GM10266 (cell line): ENCODE data around the gene MRPL3.

Source experiments
- DNase-seq: peaks from one replicate; pipeline ENCODE4 v3.0.0; 2012; ENCODE audit errors: extremely low spot score
- TF ChIP-seq, protein P1 (sequence below): IDR thresholded peaks from 2 replicates; pipeline ENCODE4 v1.5.1; 2012; ENCODE audit warnings: mild to moderate bottlenecking, low read depth; ENCODE audit not compliant: control insufficient read depth, insufficient read depth; ENCODE audit errors: missing control alignments

MRPL3 gene

DNA sequence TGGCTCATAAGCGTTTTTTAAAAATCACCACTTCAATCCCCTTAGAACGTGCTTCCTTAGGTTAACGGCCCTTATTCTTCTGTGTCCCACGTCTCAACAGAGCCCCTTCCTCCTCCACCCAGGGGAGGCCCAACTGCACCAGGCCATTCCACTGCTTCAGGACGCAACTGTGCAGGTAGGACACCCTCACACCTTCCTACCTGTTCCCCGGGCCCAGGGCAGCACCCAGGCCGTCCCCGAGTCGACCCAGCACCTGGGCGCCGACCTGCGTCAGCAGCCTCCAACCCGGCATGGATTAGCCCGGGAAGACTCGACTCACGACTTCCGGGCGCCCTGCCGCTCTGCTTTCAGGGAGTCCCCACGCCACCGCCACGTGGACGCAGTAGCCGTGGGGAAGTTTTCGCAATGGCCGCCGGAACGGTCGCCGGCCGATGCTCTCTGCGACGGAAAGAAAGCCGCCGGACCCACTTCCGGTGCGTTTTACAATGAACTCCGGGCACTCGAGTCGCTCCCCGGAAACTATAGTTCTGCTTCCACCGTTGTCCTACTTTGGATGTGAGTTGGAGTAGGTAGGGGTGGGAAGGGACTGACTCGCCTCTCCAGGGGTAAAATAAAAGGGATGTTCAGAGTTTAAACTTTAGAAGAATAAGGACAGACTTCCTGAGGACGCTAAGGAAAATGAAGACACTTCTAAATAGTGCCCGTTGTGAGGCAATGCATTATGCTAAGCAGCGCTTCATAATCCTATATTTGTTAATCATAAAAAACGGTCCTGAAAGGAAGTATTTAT is at the start of gene MRPL3:
Gene MRPL3, minus strand, starts transcription at position 442 of the 790 bp plus-strand sequence. Its CDS starts 150 bp downstream, at position 292.
- TF ChIP-seq, protein P1, sequence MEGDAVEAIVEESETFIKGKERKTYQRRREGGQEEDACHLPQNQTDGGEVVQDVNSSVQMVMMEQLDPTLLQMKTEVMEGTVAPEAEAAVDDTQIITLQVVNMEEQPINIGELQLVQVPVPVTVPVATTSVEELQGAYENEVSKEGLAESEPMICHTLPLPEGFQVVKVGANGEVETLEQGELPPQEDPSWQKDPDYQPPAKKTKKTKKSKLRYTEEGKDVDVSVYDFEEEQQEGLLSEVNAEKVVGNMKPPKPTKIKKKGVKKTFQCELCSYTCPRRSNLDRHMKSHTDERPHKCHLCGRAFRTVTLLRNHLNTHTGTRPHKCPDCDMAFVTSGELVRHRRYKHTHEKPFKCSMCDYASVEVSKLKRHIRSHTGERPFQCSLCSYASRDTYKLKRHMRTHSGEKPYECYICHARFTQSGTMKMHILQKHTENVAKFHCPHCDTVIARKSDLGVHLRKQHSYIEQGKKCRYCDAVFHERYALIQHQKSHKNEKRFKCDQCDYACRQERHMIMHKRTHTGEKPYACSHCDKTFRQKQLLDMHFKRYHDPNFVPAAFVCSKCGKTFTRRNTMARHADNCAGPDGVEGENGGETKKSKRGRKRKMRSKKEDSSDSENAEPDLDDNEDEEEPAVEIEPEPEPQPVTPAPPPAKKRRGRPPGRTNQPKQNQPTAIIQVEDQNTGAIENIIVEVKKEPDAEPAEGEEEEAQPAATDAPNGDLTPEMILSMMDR: no peak
- DNase-seq: peak; percentile 75

DNA sequence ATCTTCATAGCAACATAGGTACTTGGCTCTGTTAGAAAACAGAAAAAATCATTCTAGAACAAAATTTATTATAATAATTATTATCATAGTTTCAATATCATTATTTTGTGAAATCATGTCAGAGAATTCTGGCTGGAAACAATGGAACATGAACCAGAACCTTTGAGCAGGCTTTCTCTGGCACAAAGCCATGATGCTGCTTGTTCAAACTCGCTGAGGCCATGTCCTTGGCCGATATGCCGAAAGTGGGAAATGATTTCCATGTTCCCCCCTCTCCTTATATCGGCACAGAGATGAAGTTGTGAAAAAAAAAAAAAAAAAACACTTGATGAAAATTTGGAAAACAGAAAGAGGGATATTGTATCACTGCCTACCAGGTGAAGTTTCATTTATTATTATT is 49.0 kb upstream of the MRPL3 start:
- TF ChIP-seq, protein P1: no peak
- DNase-seq: no peak

DNA sequence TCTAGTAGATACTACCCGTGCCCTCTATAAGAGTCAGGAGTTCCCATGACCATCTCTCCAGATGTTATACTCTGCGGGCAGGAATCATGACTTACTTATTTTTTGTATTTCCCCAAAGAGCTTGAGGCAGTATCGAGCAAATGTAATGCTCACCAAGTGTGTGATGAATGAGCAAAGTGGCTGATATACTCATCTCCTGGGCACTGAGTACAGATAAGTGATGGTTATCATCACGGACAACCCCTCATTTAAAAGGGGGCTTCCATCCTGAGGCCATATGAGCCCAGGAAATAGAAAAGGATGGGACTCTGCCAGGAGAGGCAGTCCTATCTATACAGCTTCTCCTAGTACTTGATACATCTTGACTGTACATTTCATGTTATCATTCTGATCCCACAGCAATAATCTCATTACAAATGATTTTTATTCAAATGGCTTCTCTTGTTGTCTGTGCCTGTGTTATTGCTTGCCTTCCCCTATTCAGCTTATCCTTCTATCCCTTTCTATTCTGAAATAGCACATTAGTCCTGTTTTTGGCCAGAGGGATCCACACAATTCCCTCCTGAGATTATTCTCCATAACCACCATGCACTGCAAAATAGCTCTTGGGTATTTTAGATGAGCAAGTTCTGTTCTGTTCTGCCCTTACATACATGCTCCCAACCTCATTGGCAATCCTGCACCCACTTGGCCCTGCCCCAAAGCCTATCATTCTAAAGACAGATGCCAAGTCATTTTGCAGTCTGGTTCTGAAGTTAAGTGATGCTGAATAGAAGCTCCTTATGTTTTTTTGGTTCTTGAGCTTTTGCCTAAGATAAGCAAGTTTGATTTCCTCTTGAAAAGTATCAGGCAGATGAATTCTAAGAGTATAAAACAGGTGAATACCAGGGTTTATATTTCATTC is 48.0 kb upstream of the MRPL3 start:
- TF ChIP-seq, protein P1: no peak
- DNase-seq: no peak

DNA sequence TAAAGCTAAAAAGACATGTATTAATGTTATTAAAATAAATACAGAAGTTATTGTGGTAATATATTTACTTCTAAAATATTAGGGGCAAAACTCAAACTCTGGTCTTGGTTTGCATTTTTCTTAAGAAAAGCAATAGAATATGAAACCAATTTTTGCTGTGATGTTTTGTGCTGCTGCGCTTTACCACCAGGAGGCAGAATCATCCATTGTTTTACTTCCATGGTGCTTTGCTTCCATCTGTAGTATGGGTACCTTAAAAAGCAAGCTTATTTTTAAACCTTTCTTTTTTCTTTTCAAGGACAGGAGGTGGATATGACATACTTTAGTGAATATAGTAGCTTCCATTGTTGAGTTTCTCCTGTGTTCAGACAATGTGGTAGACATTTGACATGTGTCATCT is 46.6 kb upstream of the MRPL3 start:
- peak; percentile 25 for DNase-seq
- TF ChIP-seq, protein P1: peak; percentile 60

DNA sequence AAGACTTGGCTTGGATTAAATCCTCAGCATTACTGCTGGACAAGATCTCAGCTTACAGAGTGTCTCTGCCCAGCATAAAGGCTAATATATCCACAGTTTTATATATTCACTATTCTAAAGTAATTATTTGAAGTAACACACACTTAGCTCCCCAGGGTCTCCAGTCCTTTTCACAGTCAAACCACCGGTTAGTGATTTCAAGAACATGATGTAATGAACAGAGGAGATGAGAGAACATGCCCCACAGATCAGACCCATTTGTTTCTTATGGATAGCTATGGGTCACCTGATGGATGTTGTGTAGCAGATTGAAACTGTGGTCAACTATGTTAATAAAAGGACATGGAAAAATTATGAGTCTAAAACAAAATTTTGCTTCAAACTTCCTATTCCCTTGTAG is 44.8 kb upstream of the MRPL3 start:
- TF ChIP-seq, protein P1: no peak
- no peak for DNase-seq

DNA sequence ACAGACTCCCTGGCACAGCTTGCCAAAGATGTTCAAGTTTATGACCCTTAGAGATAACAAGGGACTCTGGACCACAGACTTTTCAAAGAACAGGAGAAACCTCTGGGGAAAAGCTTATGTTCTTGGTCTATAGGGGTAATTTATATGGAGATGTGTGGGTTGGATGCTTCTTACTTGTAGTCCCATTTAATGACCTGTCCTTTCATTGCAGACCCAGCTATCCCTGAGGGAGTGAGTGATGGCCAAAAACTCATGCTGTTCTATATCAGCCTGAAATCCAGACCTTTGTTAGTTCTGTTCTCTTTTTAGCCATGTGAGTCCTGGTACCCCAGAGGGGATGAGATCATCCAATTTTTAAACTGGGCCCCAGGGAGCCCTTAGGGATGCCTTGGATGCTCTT is 43.7 kb upstream of the MRPL3 start:
- DNase-seq: no peak
- TF ChIP-seq, protein P1: no peak
